Activated CD4-positive, alpha-beta T cell treated with anti-CD3 and anti-CD28 coated beads, Interleukin-2, amount 10 ng/mL, durations not matched to agents 24 days and 14 days (primary cell): ENCODE data around the gene LRRC75A. TPM values are rescaled to one million over a fixed set of nuclear protein-coding genes. Genes with fewer than 3 reads are reported as not detected.

ENCODE experiments used
- DNase-seq: peaks from one replicate; pipeline ENCODE4 v3.0.0; 2022
- H3K27ac Mint-ChIP-seq: one replicate; pipeline ENCODE4 v1.8.0; 2022; ENCODE audit warnings: mild to moderate bottlenecking, mixed read lengths
- H3K27me3 Mint-ChIP-seq: one replicate; pipeline ENCODE4 v1.8.0; 2022; ENCODE audit warnings: mixed read lengths
- H3K36me3 Mint-ChIP-seq: one replicate; pipeline ENCODE4 v1.8.0; 2022; ENCODE audit warnings: low read depth, mild to moderate bottlenecking, mixed read lengths
- H3K4me1 Mint-ChIP-seq: one replicate; pipeline ENCODE4 v1.8.0; 2021; ENCODE audit warnings: mixed read lengths
- H3K4me3 Mint-ChIP-seq: one replicate; pipeline ENCODE4 v1.8.0; 2022; ENCODE audit warnings: mild to moderate bottlenecking, moderate library complexity, mixed read lengths
- H3K9me3 Mint-ChIP-seq: one replicate; pipeline ENCODE4 v1.8.0; 2021; ENCODE audit warnings: mixed read lengths
- intact Hi-C: fragments of 100-400 bp; cut with micrococcal nuclease; formaldehyde crosslinking; loops from one replicate; pipeline ENCODE4 v1.15.1; 2023
- total RNA-seq: library from RNA; stranded (reverse); gene quantifications from 2 replicates; pipeline ENCODE4 v1.2.3, GENCODE V29; 2022

Gene LRRC75A
- total RNA-seq, 1 donor from 2014 or later = 1.3 TPM

GRCh38 chr17:16473044-16474011 lies 18.7 kb downstream of the LRRC75A start:
- Mint-ChIP-seq H3K4me1 (peaks cover 4% of the 10 kb centered on the region), H3K36me3 (peaks cover 1% of the 10 kb centered on the region), H3K4me3 (no peak overlapping the region), H3K9me3 (no peaks in the 10 kb centered on the region), H3K27ac (no peak overlapping the region), H3K27me3 (no peaks in the 10 kb centered on the region)
- DNase-seq = no peak
- intact Hi-C loops = no loop called here

DNA sequence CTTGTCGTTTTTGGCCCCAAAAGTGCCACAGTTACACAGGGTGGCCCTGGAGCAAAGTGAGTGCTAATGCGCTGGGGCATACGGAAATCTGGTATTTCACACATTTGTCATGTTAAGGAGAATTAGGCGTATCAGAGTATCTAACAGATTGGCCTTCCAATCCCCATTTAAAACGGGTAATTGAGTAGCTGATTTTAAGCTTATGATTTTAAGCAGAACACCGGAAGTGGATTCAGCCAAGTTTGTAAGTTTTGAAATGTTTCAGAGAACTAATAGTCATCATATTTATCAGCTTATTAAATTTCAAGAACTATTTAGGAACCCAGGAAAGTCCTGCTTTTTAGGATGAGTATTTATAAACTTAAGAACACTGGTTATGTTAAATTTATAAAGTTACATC lies 19.5 kb downstream of the LRRC75A start:
- Mint-ChIP-seq H3K27ac (no peak overlapping the region), H3K4me3 (no peak overlapping the region), H3K36me3 (peaks cover 1% of the 10 kb centered on the region), H3K4me1 (peaks cover 4% of the 10 kb centered on the region), H3K9me3 (no peaks in the 10 kb centered on the region), H3K27me3 (no peaks in the 10 kb centered on the region)
- no peak for DNase-seq
- intact Hi-C loops = no loop called here

GRCh38 chr17:16471295-16471694 lies 20.7 kb downstream of the LRRC75A start:
- Mint-ChIP-seq H3K36me3 (peaks cover 1% of the 10 kb centered on the region), H3K27me3 (no peaks in the 10 kb centered on the region), H3K9me3 (no peaks in the 10 kb centered on the region), H3K4me1 (peaks cover 4% of the 10 kb centered on the region), H3K27ac (no peak overlapping the region), H3K4me3 (no peak overlapping the region)
- intact Hi-C loops = no loop called here
- DNase-seq = no peak

DNA sequence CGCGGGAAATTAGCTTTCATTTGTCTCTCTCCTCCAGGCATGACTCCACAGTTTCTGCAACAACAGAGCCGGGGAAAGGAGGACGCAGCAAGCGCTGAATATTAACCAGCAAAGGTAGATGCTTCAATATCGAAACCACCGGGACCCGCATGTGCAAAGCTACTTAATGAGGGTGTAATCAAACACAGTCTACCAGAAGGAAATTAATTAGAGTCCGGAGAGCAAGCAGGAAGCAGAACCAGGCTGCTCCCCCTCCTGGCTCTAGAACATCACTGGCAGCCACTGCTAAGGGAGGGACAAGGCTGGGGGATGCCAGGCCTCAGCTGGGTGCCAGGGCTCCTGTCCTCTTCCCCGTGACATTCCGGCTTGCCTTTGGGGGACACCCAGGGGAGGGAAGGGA lies 21.7 kb downstream of the LRRC75A start:
- Mint-ChIP-seq H3K9me3 (no peaks in the 10 kb centered on the region), H3K27ac (no peak overlapping the region), H3K4me1 (peaks cover 4% of the 10 kb centered on the region), H3K36me3 (peaks cover 1% of the 10 kb centered on the region), H3K27me3 (no peaks in the 10 kb centered on the region), H3K4me3 (no peak overlapping the region)
- intact Hi-C loops = no loop called here
- DNase-seq = no peak

DNA sequence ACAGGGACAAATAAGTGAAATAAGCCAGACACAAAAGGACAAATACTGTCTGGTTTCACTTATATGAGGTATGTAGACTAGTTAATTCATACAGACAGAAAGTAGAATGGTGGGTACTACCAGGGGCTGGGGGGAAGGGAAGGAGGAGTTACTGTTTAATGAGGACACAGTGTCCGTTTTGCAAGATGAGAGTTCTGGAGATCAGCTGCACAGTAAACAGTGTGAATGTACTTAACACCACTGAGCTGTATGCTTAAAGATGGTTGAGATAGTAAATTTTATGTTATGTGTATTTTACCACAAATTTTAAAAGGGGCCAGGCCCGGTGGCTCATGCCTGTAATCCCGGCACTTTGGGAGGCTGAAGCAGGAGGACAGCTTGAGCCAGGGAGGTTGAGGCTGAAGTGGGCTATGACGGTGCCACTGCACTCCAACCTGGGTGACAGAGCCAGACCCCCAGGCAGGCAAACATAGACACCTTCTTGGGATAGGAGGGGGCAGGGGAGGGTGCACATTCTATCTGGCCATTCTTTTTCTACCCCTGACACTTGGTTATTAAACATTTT lies 23.5 kb downstream of the LRRC75A start:
- no peaks in the 10 kb centered on the region for H3K9me3 Mint-ChIP-seq

GRCh38 chr17:16467886-16468285 lies 24.1 kb downstream of the LRRC75A start:
- peaks cover 5% of the 10 kb centered on the region for H3K4me1 Mint-ChIP-seq
- DNase-seq = no peak

More for the DNA sequence above, 23.5 kb downstream of the LRRC75A start:
- Mint-ChIP-seq H3K36me3 (peaks cover 1% of the 10 kb centered on the region), H3K4me1 (peaks cover 5% of the 10 kb centered on the region), H3K27me3 (no peaks in the 10 kb centered on the region), H3K27ac (no peak overlapping the region), H3K4me3 (no peak overlapping the region)
- intact Hi-C loops = no loop called here
- DNase-seq = no peak

GRCh38 chr17:16467044-16467443 lies 24.9 kb downstream of the LRRC75A start:
- H3K27ac Mint-ChIP-seq = no peak overlapping the region
- DNase-seq = no peak
- no peaks in the 10 kb centered on the region for H3K27me3 Mint-ChIP-seq

More at GRCh38 chr17:16467886-16468285, 24.1 kb downstream of the LRRC75A start:
- H3K36me3 Mint-ChIP-seq = peaks cover 1% of the 10 kb centered on the region
- H3K27ac Mint-ChIP-seq = no peak overlapping the region
- no peak overlapping the region for H3K4me3 Mint-ChIP-seq
- H3K9me3 Mint-ChIP-seq = no peaks in the 10 kb centered on the region
- intact Hi-C loops = no loop called here
- H3K27me3 Mint-ChIP-seq = no peaks in the 10 kb centered on the region

GRCh38 chr17:16466407-16466806 lies 25.6 kb downstream of the LRRC75A start:
- Mint-ChIP-seq H3K27ac (no peak overlapping the region), H3K27me3 (no peaks in the 10 kb centered on the region), H3K4me3 (no peak overlapping the region), H3K4me1 (peaks cover 2% of the 10 kb centered on the region), H3K36me3 (peaks cover 2% of the 10 kb centered on the region), H3K9me3 (no peaks in the 10 kb centered on the region)
- intact Hi-C loops = no loop called here
- DNase-seq = no peak

More at GRCh38 chr17:16467044-16467443, 24.9 kb downstream of the LRRC75A start:
- Mint-ChIP-seq H3K4me1 (peaks cover 5% of the 10 kb centered on the region), H3K36me3 (peaks cover 2% of the 10 kb centered on the region), H3K4me3 (no peak overlapping the region), H3K9me3 (no peaks in the 10 kb centered on the region)
- intact Hi-C loops = no loop called here

GRCh38 chr17:16465861-16466338 lies 26.1 kb downstream of the LRRC75A start:
- H3K9me3 Mint-ChIP-seq = no peaks in the 10 kb centered on the region
- no peak overlapping the region for H3K27ac Mint-ChIP-seq
- H3K4me3 Mint-ChIP-seq = no peak overlapping the region
- intact Hi-C loops = no loop called here
- DNase-seq = no peak
- H3K4me1 Mint-ChIP-seq = peaks cover 2% of the 10 kb centered on the region
- H3K36me3 Mint-ChIP-seq = peaks cover 2% of the 10 kb centered on the region
- H3K27me3 Mint-ChIP-seq = no peaks in the 10 kb centered on the region

GRCh38 chr17:16465052-16465312 lies 27.0 kb downstream of the LRRC75A start:
- Mint-ChIP-seq H3K27ac (no peak overlapping the region), H3K4me3 (no peak overlapping the region), H3K27me3 (no peaks in the 10 kb centered on the region), H3K9me3 (no peaks in the 10 kb centered on the region), H3K36me3 (peaks cover 3% of the 10 kb centered on the region), H3K4me1 (peaks cover 2% of the 10 kb centered on the region)
- no peak for DNase-seq
- intact Hi-C loops = no loop called here

DNA sequence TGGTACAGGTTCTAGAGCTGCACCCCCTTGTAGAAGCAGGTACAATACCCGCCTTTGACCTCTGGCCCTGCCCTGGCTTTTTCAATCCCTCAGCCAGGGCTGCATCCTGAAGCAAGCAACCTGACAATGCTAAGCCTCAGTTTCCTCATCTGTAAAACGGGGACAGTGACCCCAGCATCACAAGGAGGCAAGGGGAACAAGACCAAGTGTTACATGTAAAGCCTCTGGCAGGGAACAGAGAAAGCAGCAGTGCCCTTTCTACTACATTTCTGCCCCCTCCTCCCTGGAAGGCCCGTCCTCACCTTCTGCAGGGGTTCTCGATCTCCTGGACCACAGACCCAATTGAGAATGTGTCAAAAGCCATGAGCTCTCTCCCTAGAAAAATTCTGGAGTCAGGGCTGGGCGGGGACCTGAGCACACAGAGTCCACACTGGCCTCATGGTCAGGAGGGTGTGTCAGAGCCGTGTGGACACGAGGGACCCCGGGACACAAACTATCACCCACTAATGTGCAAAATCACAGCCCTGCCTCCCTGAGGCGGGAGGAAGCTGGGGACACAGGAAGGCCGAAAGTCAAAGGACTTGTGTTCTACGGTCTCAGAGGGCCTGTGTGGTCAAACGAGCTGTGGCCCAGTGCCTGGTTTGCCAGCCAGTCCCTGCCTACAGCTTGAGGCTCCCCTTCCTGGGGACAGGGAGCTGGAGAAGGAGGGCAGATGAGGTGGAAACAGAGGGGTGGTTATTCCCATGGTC lies 27.5 kb downstream of the LRRC75A start:
- Mint-ChIP-seq H3K9me3 (no peaks in the 10 kb centered on the region), H3K4me3 (no peak overlapping the region), H3K27me3 (no peaks in the 10 kb centered on the region), H3K36me3 (peaks cover 3% of the 10 kb centered on the region), H3K4me1 (peaks cover 3% of the 10 kb centered on the region), H3K27ac (no peak overlapping the region)
- intact Hi-C loops = no loop called here
- DNase-seq = no peak

- intact Hi-C loops = no loop called here
- no peaks in the 10 kb centered on the region for H3K27me3 Mint-ChIP-seq
- H3K4me3 Mint-ChIP-seq = no peak overlapping the region
- H3K4me1 Mint-ChIP-seq = peaks cover 3% of the 10 kb centered on the region
- peaks cover 3% of the 10 kb centered on the region for H3K36me3 Mint-ChIP-seq
- H3K27ac Mint-ChIP-seq = no peak overlapping the region
- no peak for DNase-seq
- no peaks in the 10 kb centered on the region for H3K9me3 Mint-ChIP-seq
Measured at GRCh38 chr17:16463358-16464302, 28.4 kb downstream of the LRRC75A start.
